HCT116 (cell line): ENCODE results near the gene MUC16. TPM values are rescaled to one million over a fixed set of nuclear protein-coding genes. Genes with fewer than 3 reads are reported as not detected.

Experiments
- ATAC-seq: fragments of 200-7000 bp; cut with Tn5 transposase; 2 replicates; pipeline ENCODE4 v1.9.1; 2020; ENCODE audit warnings: mild to moderate bottlenecking, moderate library complexity
- BruUV-seq: library from RNA; stranded (reverse); fragments of 400-500 nt; replicated peaks from 2 replicates; lab custom pipeline; 2021; lab: Mats Ljungman, UMichigan
- CTCF ChIA-PET: fragments of 300-600 bp; sonication (Branson Sonifier 250); formaldehyde crosslinking; loops from one replicate; lab custom pipeline; 2021; ENCODE audit warnings: antibody characterized with exemption; lab: Charles Lee
- POLR2A ChIA-PET: fragments of 300-600, 350-600 bp; sonication (Branson Sonifier 250); formaldehyde crosslinking; loops from one replicate; lab custom pipeline; 2021; ENCODE audit warnings: antibody characterized with exemption; lab: Charles Lee
- RAD21 ChIA-PET, 2 experiments: fragments of 300-600 bp; sonication (Branson Sonifier 250); formaldehyde crosslinking; loops; one replicate each; lab custom pipeline; 2023; ENCODE audit warnings: low total read pairs in 2 of 2; ENCODE audit not compliant: uncharacterized antibody in 2 of 2, unreplicated experiment in 2 of 2, low non-redundant PET in 1 of 2; lab: Charles Lee
- DNase-seq: peaks from one replicate; pipeline ENCODE4 v3.0.0-alpha.2; 2010; ENCODE audit warnings: low read depth, low spot score
- H2AFZ ChIP-seq: fragments of 200-600 bp; shearing (Covaris generic), sonication (generic); 2 replicates; pipeline ENCODE4 v1.6.1; 2017; ENCODE audit warnings: low read depth, mixed run types, mixed read lengths, antibody characterized with exemption, low read length; ENCODE audit not compliant: poor library complexity, severe bottlenecking
- H3K27ac ChIP-seq: 2 replicates; pipeline ENCODE4 v1.5.1; 2012; ENCODE audit warnings: low read depth, low read length
- H3K27me3 ChIP-seq: fragments of 200-600 bp; sonication (generic); 2 replicates; pipeline ENCODE4 v1.6.1; 2016; ENCODE audit warnings: mixed run types, low read length, mixed read lengths; ENCODE audit not compliant: insufficient read depth
- H3K36me3 ChIP-seq, 2 experiments: fragments of 200-500 bp in 1 of 2; fragments of 200-600 bp in 1 of 2; sonication (Bioruptor generic) in 1 of 2; sonication (generic) in 1 of 2; 2 replicates each; pipeline versions ENCODE4 v1.5.1 to v1.6.1; 2014 to 2016; ENCODE audit warnings: low read length in 2 of 2, inconsistent platforms in 1 of 2, mixed read lengths in 1 of 2, mixed run types in 1 of 2; ENCODE audit not compliant: insufficient read depth in 2 of 2, control insufficient read depth in 1 of 2
- H3K4me1 ChIP-seq, 2 experiments: fragments of 200-600 bp in 1 of 2; sonication (generic) in 1 of 2; 2 replicates each; pipeline versions ENCODE4 v1.5.1 to v1.6.1; 2012 to 2017; ENCODE audit warnings: low read length in 2 of 2, inconsistent platforms in 1 of 2, mild to moderate bottlenecking in 1 of 2, mixed read lengths in 1 of 2, mixed run types in 1 of 2, moderate library complexity in 1 of 2; ENCODE audit not compliant: insufficient read depth in 2 of 2, control insufficient read depth in 1 of 2
- H3K4me2 ChIP-seq: fragments of 200-600 bp; sonication (generic); 2 replicates; pipeline ENCODE4 v1.6.1; 2017; ENCODE audit warnings: mixed run types, low read length, mixed read lengths
- H3K4me3 ChIP-seq, 2 experiments: fragments of 200-600 bp in 1 of 2; sonication (generic) in 1 of 2; replicated peaks in 1 of 2; 2 replicates each; pipeline ENCODE4 v1.5.1; 2011 to 2016; ENCODE audit warnings: low read length in 2 of 2, control low read depth in 1 of 2, low read depth in 1 of 2, mild to moderate bottlenecking in 1 of 2, mixed read lengths in 1 of 2, mixed run types in 1 of 2
- H3K79me2 ChIP-seq: fragments of 200-600 bp; sonication (generic); 2 replicates; pipeline ENCODE4 v1.6.1; 2017; ENCODE audit warnings: mild to moderate bottlenecking, mixed run types, low read length, moderate library complexity, mixed read lengths; ENCODE audit not compliant: insufficient read depth
- H3K9ac ChIP-seq: fragments of 200-600 bp; sonication (generic); 2 replicates; pipeline ENCODE4 v1.6.1; 2016; ENCODE audit warnings: low read length, mixed read lengths
- H3K9me2 ChIP-seq: fragments of 200-600 bp; sonication (generic), shearing (Covaris generic); 2 replicates; pipeline ENCODE4 v1.6.1; 2017; ENCODE audit warnings: mixed run types, mild to moderate bottlenecking, moderate library complexity; ENCODE audit not compliant: insufficient read depth
- H3K9me3 ChIP-seq, 2 experiments: fragments of 200-500 bp in 1 of 2; fragments of 200-600 bp in 1 of 2; sonication (Bioruptor generic) in 1 of 2; sonication (generic) in 1 of 2; 2 replicates each; pipeline ENCODE4 v1.6.1; 2014 to 2017; ENCODE audit warnings: low read length in 2 of 2, mixed read lengths in 2 of 2, inconsistent platforms in 1 of 2, low read depth in 1 of 2, mild to moderate bottlenecking in 1 of 2, mixed run types in 1 of 2, moderate library complexity in 1 of 2; ENCODE audit not compliant: control insufficient read depth in 1 of 2, insufficient read depth in 1 of 2
- H4K20me1 ChIP-seq: fragments of 200-600 bp; sonication (generic), shearing (Covaris generic); 2 replicates; pipeline ENCODE4 v1.6.1; 2017; ENCODE audit warnings: mixed run types, mild to moderate bottlenecking, moderate library complexity; ENCODE audit not compliant: insufficient read depth
- CBX3 ChIP-seq: IDR thresholded peaks from 2 replicates; pipeline ENCODE4 v1.6.1; 2012; ENCODE audit warnings: low read depth
- CEBPB ChIP-seq: IDR thresholded peaks from 2 replicates; pipeline ENCODE4 v1.6.1; 2012; ENCODE audit warnings: low read depth
- ELF1 ChIP-seq: IDR thresholded peaks from 2 replicates; pipeline ENCODE4 v1.6.1; 2012; ENCODE audit warnings: low read depth, borderline replicate concordance
- EZH2 ChIP-seq: fragments of 200-600 bp; sonication (generic); IDR thresholded peaks from 2 replicates; pipeline ENCODE4 v1.6.1; 2017; ENCODE audit warnings: antibody characterized with exemption, mixed run types
- EZH2phosphoT487 ChIP-seq: fragments of 200-600 bp; IDR thresholded peaks from 2 replicates; pipeline ENCODE4 v1.6.1; 2018; ENCODE audit warnings: antibody characterized with exemption, borderline replicate concordance
- JUND ChIP-seq: IDR thresholded peaks from 2 replicates; pipeline ENCODE4 v1.6.1; 2012
- POLR2A ChIP-seq: IDR thresholded peaks from 2 replicates; pipeline ENCODE4 v1.7.0; 2011; ENCODE audit warnings: borderline replicate concordance; ENCODE audit not compliant: insufficient read depth, insufficient read length; ENCODE audit errors: extremely low read depth
- SIN3A ChIP-seq: IDR thresholded peaks from 2 replicates; pipeline ENCODE4 v1.6.1; 2012; ENCODE audit warnings: low read depth
- SP1 ChIP-seq: IDR thresholded peaks from 2 replicates; pipeline ENCODE4 v1.6.1; 2012; ENCODE audit warnings: low read depth
- SRF ChIP-seq: IDR thresholded peaks from 2 replicates; pipeline ENCODE4 v1.6.1; 2012; ENCODE audit warnings: low read depth
- TCF7L2 ChIP-seq: IDR thresholded peaks from 2 replicates; pipeline ENCODE4 v1.7.0; 2011; ENCODE audit warnings: borderline replicate concordance, inconsistent platforms; ENCODE audit not compliant: insufficient read depth, insufficient read length; ENCODE audit errors: extremely low read depth
- ZNF274 ChIP-seq: fragments of 200-500 bp; sonication (Bioruptor generic); IDR thresholded peaks from 2 replicates; pipeline ENCODE4 v1.6.1; 2014; ENCODE audit warnings: mild to moderate bottlenecking, low read depth, low read length, inconsistent platforms
- intact Hi-C: fragments of 100-400 bp; cut with micrococcal nuclease; formaldehyde crosslinking; loops from 2 replicates; pipeline ENCODE4 v1.10.0; 2022
- total RNA-seq: library from RNA; stranded (reverse); gene quantifications from one replicate; pipeline ENCODE4 v1.2.1, GENCODE V29; 2021; ENCODE audit not compliant: unreplicated experiment
- TF ChIP-seq, protein P1 (sequence below), 3 experiments: fragments of 200-600 bp in 1 of 3; sonication (generic) in 1 of 3; IDR thresholded peaks in 2 of 3; conservative IDR thresholded peaks in 1 of 3; 2 replicates each; pipeline ENCODE4 v1.5.1; 2012 to 2017; ENCODE audit warnings: low read depth in 2 of 3, low read length in 2 of 3, antibody characterized with exemption in 1 of 3, borderline replicate concordance in 1 of 3, control low read depth in 1 of 3, mild to moderate bottlenecking in 1 of 3, mixed read lengths in 1 of 3, mixed run types in 1 of 3, moderate library complexity in 1 of 3; ENCODE audit not compliant: insufficient read depth in 1 of 3
- TF ChIP-seq, protein P2 (sequence below): IDR thresholded peaks from 2 replicates; pipeline ENCODE4 v1.6.1; 2012
- TF ChIP-seq, protein P3 (sequence below): IDR thresholded peaks from 2 replicates; pipeline ENCODE4 v1.6.1; 2011; ENCODE audit warnings: mild to moderate bottlenecking, low read length, moderate library complexity; ENCODE audit not compliant: insufficient replicate concordance; ENCODE audit errors: extremely low read depth

The MUC16 gene
- total RNA-seq, 1 experiment from 2014 or later: 0.12 TPM

DNA sequence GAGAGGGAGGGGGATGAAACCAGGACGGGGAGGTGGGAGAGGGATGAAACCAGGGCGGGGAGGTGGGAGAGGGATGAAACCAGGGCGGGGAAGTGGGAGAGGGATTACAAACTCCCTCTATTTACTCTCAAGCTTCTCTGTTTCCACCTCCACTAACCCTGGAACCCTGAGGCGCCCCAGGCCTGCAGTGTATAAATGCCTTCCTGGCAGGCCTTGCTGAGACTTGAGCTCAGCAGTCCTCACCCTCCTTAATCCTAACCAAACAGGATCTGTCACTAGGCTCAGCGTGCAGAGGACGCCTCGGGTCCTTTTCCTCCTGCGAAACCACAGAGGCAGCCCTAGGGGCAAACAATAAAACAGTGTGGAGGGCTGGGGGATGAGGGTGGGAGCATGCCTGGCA is 44.6 kb upstream of the MUC16 start:
- POLR2A ChIA-PET: no interaction called here
- H3K9ac ChIP-seq: no peak overlapping the region
- intact Hi-C loops: no loop called here

DNA sequence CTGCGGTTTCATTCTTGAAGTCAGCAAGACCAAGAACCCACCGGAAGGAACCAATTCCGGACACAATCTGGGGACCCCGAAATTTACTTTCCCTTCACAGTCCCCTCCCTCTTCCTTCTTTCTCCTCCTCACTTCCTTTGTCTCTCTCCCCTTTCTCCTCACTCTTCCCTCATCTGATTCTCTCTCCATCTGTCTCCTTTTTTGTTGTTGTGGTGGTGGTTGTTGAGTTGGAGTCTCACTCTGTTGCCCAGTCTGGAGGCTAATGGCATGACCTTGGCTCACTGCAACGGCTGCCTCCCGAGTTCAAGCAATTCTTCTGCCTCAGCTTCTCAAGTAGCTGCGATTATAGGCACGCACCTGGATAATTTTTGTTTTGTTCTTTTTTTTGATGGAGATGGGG is 44.0 kb upstream of the MUC16 start:
- ChIA-PET CTCF (no interaction called here), RAD21 (no interaction called here), POLR2A (no interaction called here)
- Histone ChIP-seq H3K4me3 (no peak overlapping the region), H4K20me1 (no peaks in the 10 kb centered on the region), H2AFZ (no peak overlapping the region), H3K4me2 (no peak overlapping the region), H3K9me3 (no peaks in the 10 kb centered on the region), H3K27ac (no peak overlapping the region), H3K36me3 (no peaks in the 10 kb centered on the region), H3K27me3 (no peaks in the 10 kb centered on the region), H3K9me2 (no peaks in the 10 kb centered on the region), H3K4me1 (peaks cover 19 to 29% of the 10 kb centered on the region in 2 experiments), H3K9ac (no peak overlapping the region), H3K79me2 (no peaks in the 10 kb centered on the region)
- BruUV-seq: no TSS peak
- intact Hi-C loops: no loop called here
- DNase-seq: no peak
- ATAC-seq: no peak
- no peak for TF ChIP-seq CBX3
- no peak for TF ChIP-seq CEBPB
- no peak for TF ChIP-seq EZH2
- TF ChIP-seq SP1: no peak
- no peak for TF ChIP-seq ZNF274
- no peak for TF ChIP-seq TCF7L2
- TF ChIP-seq ELF1: no peak
- TF ChIP-seq SRF: no peak
- TF ChIP-seq EZH2phosphoT487: no peak
- TF ChIP-seq, protein P1, sequence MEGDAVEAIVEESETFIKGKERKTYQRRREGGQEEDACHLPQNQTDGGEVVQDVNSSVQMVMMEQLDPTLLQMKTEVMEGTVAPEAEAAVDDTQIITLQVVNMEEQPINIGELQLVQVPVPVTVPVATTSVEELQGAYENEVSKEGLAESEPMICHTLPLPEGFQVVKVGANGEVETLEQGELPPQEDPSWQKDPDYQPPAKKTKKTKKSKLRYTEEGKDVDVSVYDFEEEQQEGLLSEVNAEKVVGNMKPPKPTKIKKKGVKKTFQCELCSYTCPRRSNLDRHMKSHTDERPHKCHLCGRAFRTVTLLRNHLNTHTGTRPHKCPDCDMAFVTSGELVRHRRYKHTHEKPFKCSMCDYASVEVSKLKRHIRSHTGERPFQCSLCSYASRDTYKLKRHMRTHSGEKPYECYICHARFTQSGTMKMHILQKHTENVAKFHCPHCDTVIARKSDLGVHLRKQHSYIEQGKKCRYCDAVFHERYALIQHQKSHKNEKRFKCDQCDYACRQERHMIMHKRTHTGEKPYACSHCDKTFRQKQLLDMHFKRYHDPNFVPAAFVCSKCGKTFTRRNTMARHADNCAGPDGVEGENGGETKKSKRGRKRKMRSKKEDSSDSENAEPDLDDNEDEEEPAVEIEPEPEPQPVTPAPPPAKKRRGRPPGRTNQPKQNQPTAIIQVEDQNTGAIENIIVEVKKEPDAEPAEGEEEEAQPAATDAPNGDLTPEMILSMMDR (IDR thresholded peaks at IDR 0.05 in 2 of 3, conservative IDR thresholded peaks at IDR 0.05 in 1 of 3; ENCODE audit: borderline replicate concordance in 1 of 3, insufficient read depth in 1 of 3, low read depth in 2 of 3, low read length in 2 of 3): no peak
- TF ChIP-seq SIN3A: no peak

More for the DNA sequence above, 44.6 kb upstream of the MUC16 start:
- H4K20me1 ChIP-seq: no peaks in the 10 kb centered on the region
- no peaks in the 10 kb centered on the region for H3K36me3 ChIP-seq
- no peaks in the 10 kb centered on the region for H3K9me2 ChIP-seq
- H3K4me2 ChIP-seq: 0 out of 2 replicates have a peak overlapping the region, but pooled peaks have one; percentile 40
- no peak for ATAC-seq
- RAD21 ChIA-PET: no interaction called here
- no peaks in the 10 kb centered on the region for H3K79me2 ChIP-seq
- H3K9me3 ChIP-seq: no peaks in the 10 kb centered on the region
- TF ChIP-seq CEBPB (no peak), EZH2phosphoT487 (no peak), ZNF274 (no peak), EZH2 (no peak), POLR2A (no peak), CBX3 (no peak), JUND (no peak), SP1 (no peak)
- TF ChIP-seq, protein P2, sequence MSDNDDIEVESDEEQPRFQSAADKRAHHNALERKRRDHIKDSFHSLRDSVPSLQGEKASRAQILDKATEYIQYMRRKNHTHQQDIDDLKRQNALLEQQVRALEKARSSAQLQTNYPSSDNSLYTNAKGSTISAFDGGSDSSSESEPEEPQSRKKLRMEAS: no peak
- TF ChIP-seq, protein P3, sequence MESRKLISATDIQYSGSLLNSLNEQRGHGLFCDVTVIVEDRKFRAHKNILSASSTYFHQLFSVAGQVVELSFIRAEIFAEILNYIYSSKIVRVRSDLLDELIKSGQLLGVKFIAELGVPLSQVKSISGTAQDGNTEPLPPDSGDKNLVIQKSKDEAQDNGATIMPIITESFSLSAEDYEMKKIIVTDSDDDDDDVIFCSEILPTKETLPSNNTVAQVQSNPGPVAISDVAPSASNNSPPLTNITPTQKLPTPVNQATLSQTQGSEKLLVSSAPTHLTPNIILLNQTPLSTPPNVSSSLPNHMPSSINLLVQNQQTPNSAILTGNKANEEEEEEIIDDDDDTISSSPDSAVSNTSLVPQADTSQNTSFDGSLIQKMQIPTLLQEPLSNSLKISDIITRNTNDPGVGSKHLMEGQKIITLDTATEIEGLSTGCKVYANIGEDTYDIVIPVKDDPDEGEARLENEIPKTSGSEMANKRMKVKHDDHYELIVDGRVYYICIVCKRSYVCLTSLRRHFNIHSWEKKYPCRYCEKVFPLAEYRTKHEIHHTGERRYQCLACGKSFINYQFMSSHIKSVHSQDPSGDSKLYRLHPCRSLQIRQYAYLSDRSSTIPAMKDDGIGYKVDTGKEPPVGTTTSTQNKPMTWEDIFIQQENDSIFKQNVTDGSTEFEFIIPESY: no peak
- no peak overlapping the region for H3K4me3 ChIP-seq
- CTCF ChIA-PET: no interaction called here
- no peaks in the 10 kb centered on the region for H3K27me3 ChIP-seq
- DNase-seq: no peak
- H3K27ac ChIP-seq: no peak overlapping the region
- H2AFZ ChIP-seq: no peak overlapping the region
- no TSS peak for BruUV-seq
- H3K4me1 ChIP-seq: peaks cover 19 to 26% of the 10 kb centered on the region in 2 experiments
